Adipose tissue (tissue), 3 donors: Measurements from ENCODE around the gene TBC1D22A. TPM values are rescaled to one million over a fixed set of nuclear protein-coding genes. Genes with fewer than 3 reads are reported as not detected.

Experiments
- H3K27ac ChIP-seq: one replicate; pipeline ENCODE4 v1.5.1; 2013; ENCODE audit warnings: low read depth, low read length
- WGBS, 3 donors: extraction: QIAGEN DNeasy Blood & Tissue Kit; methylation state at CpG; one replicate each; pipeline ENCODE4 v1.1.7; 2013; 5-methylcytosine and 5-hydroxymethylcytosine counted together
- polyA plus RNA-seq, 3 donors: library from polyadenylated mRNA; stranded (reverse); fragments of 200-250 nt; gene quantifications; one replicate each; pipeline ENCODE4 v1.2.3, GENCODE V29; 2013
- donor health status: healthy with polysubstance abuse.
- donor health status: Bipolar disorder and iron deficiency.
- donor health status: healthy.

TBC1D22A gene
- polyA plus RNA-seq, 3 donors, result 13.3 to 16.7 (median 15.4) TPM

- H3K27ac ChIP-seq, result no peak overlapping the region
- 53 to 84% (median 61%) methylated on average over 5 of the region's 5 CpGs for WGBS, 3 donors
Measured at GRCh38 chr22:46900549-46900948, 138.1 kb downstream of the TBC1D22A start.

- WGBS, 3 donors, result 93 to 95% (median 93%) methylated on average over 14 of the region's 14 CpGs
- no peak overlapping the region for H3K27ac ChIP-seq
Measured at GRCh38 chr22:46902436-46902835, 140.0 kb downstream of the TBC1D22A start.

DNA sequence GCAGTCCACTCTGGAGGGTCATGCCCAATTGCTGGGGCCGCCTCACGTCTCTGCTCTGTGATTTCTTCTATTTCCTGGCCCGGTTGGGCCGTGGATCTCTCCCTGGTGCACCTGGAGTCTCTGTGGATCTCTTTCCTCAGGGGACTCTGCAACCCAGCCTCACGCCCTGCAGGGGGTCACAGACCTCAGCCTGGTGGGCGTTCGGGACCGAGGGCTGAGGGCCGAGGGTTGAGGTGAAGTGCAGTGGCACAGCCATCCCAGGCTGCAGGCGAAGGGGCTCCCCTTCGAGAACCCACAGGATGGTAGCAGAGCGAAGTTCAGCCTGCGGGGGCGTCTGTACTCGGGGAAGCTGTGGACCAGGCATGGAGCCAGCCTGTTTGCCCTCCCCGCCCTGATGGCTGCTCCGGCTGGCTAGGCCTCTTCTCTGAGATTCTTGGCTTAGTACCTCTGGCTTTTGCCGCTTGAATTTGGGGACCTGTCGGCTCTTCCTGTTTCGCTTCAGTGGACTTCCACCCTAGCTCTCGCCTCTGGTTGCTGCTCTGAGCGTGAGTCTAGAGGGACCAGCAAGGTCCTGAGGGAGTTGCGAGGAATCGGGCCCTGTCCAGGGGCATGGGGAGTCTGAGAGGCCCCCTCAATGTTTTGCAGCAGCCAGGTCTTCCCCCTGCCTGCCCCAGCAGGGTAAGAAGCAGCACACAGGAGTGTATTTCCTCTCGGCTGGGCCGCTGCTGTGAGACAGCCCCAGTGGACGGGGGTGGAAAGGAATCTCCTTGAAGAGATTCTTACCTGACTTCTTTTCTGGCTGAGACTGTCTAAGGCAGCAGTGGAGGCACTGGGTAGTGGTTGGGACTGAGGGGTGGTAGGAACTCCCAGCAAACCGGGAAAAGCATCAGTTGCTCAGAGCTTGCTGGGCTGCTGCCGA is 140.8 kb downstream of the TBC1D22A start:
- H3K27ac ChIP-seq, result no peak overlapping the region
- 89 to 96% (median 95%) methylated on average over 29 of the region's 29 CpGs for WGBS, 3 donors

- WGBS, 3 donors, result 95 to 99% (median 97%) methylated on average over 14 to 15 of the region's 15 CpGs
- no peak overlapping the region for H3K27ac ChIP-seq
Measured at GRCh38 chr22:46905415-46905814, 143.0 kb downstream of the TBC1D22A start.

DNA sequence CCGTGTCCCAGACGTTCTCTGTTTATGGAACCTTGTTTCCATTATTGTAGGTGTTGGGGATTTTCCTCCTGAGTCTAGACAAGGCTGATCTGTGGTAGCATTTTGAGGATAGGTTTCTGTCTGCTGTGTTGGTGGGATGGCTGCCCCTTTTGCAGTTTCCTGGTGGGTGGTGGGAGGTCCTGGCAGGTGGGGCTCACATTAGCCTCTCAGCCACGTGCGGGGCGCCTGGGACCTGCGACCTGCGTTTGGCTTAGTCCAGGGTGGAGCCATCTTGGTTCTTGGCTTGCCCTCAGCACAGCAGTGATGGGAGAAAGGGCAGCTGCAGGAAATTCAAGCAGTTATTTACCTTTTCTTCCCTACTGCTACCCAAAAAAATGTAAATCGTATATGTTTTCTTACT is 143.4 kb downstream of the TBC1D22A start:
- H3K27ac ChIP-seq, result no peak overlapping the region
- whole genome bisulfite sequencing, 3 donors, result 78 to 89% (median 80%) methylated on average over 8 of the region's 8 CpGs

GRCh38 chr22:46906326-46907045 is 144.0 kb downstream of the TBC1D22A start:
- no peak overlapping the region for H3K27ac ChIP-seq
- WGBS, 3 donors, result 94 to 97% (median 96%) methylated on average over 18 of the region's 18 CpGs

DNA sequence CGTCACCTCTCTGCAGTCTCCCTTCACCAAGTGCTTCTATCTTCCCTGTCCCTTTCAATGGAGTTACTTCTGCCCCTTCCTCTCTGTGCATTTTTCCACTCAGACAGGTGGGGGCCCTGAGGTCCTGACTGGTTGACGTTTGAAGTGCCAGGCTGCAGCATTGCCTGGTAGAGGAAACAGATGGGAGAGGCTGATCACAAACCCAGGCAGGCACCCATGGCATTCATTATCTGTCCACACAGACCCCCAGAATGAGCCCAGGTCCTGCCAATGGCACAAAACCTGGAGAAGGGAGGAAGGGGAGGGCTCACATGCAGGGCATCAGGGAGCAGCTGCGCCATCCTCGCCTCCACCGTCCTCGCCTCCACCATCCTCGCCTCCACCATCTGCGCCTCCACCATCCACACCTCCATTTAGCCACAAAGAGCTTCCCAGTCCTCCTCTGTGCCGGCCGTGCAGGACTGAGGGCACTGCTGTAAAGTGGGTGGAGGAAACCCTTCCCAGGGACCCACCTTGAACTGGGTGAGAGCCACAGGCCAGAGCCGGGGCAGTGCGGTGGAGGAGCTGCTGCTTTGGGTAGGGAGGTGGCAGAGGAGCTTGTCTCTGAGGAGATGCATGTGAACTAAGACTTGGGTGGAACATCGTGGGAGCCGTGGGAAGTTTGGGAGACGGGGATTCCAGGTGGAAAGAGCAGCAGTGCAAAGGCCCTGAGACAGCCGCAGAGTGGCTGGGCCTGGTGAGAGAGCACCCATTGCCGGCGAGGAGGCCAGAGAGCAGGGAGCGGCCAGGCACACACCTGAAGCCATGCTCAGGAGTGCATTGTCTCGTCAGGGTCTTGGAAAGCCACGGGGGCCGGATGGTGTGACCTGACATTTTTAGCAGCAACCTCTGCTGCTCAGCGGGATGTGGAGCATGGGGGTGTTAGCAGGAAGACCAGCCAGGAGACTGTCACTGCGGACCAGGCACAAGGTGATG is 145.1 kb downstream of the TBC1D22A start:
- H3K27ac ChIP-seq, result no peak overlapping the region
- 94 to 97% (median 95%) methylated on average over 24 of the region's 24 CpGs for WGBS, 3 donors

- WGBS, 3 donors, result 85 to 96% (median 93%) methylated on average over 15 of the region's 15 CpGs
- no peak overlapping the region for H3K27ac ChIP-seq
Measured at GRCh38 chr22:46908641-46909107, 146.2 kb downstream of the TBC1D22A start.

GRCh38 chr22:46909237-46910030 is 147.0 kb downstream of the TBC1D22A start:
- no peak overlapping the region for H3K27ac ChIP-seq
- WGBS, 3 donors, result 92 to 96% (median 95%) methylated on average over 26 of the region's 26 CpGs

- H3K27ac ChIP-seq, result no peak overlapping the region
- 92 to 96% (median 95%) methylated on average over 8 to 9 of the region's 9 CpGs for WGBS, 3 donors
Measured at GRCh38 chr22:46910624-46911023, 148.2 kb downstream of the TBC1D22A start.

DNA sequence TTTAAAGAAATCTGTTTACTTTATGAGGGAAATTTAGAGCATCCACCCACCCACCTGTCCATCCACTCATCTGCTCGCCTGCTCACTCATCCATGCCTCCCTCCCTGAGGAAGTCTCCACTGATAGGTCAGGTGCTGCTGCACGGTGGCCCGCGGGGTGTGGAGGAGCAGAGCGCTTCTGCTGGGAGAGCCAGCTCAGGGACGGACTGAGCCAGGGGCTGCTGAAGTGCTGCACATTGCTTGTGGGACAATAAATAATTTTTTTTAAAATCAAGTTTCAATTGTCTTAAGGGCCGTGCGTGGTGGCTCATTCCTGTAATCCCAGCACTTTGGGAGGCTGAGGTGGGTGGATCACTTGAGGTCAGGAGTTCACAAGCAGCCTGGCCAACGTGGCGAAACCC is 148.9 kb downstream of the TBC1D22A start:
- no peak overlapping the region for H3K27ac ChIP-seq
- WGBS, 3 donors, result 87 to 92% (median 88%) methylated on average over 10 of the region's 10 CpGs

GRCh38 chr22:46913351-46913750 is 150.9 kb downstream of the TBC1D22A start:
- no peak overlapping the region for H3K27ac ChIP-seq
- 58 to 74% (median 70%) methylated on average over 3 of the region's 3 CpGs for WGBS, 3 donors

DNA sequence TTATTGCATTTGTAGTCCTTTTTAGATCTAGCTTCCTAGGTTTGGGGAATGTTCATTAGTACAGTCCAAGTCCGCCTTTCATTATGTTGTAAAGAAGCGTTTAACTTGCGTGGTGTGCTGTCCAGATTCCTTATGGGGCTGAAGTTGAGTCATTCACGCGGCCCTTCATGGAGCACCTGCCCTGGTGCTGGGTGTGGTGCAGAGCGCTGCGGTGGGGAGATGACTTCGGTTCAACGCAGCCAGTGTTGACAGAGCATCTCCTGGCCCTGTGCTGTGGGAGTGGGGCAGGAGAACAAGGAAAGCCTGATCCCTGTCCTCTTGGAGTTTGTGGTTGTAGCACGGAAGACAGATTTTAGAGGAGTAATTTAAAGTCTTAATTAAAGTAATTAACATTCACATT is 152.0 kb downstream of the TBC1D22A start:
- no peak overlapping the region for H3K27ac ChIP-seq
- 86 to 92% (median 92%) methylated on average over 10 of the region's 10 CpGs for WGBS, 3 donors

DNA sequence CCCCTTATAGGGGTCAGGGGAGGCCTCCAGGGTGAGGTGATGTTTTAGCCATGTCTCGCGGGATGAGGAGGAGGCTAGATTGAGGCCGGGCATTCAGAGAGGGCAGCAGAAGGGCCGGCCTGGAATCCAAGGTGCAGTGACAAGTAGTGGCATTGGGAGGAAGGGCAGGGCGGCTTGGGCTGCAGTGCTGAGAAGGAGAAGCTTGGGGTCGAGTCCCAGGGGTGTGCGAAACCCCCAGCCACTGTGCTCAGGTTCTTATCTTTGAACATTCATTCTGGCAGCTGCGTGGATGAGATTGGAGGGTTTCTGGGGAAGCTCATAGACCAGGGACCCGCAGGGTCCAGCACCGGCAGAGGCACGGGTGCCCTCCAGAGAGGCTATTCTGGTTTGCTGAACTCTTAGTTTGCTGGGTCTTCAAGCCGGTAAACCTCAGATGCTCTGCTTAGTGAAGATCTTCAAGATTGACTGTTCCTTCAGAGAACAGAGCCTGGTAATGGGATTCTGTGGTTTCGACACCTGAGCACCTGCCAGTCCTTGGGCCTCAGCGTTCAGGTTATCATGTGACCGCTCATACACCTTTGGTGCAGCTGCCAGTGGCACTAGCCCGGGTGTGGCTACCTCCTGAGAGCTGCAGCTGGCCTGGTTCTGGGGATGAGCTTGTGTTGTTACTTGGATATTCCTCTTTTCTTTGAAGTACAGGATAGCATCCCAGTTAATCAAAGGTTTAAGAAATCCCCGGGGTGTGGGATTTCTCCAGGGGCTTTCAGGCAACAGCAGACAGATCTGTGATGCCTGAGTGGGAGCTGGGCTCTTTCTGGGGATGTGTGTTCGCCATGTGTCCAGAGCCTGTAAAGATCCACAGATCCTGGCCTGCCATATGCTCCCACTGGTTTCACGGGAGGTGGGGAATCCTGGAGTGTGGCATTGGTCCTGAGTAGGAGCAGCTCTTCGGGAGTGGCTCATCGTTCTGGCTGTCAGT is 152.8 kb downstream of the TBC1D22A start:
- WGBS, 3 donors, result 92 to 97% (median 93%) methylated on average over 21 of the region's 21 CpGs
- H3K27ac ChIP-seq, result no peak overlapping the region

DNA sequence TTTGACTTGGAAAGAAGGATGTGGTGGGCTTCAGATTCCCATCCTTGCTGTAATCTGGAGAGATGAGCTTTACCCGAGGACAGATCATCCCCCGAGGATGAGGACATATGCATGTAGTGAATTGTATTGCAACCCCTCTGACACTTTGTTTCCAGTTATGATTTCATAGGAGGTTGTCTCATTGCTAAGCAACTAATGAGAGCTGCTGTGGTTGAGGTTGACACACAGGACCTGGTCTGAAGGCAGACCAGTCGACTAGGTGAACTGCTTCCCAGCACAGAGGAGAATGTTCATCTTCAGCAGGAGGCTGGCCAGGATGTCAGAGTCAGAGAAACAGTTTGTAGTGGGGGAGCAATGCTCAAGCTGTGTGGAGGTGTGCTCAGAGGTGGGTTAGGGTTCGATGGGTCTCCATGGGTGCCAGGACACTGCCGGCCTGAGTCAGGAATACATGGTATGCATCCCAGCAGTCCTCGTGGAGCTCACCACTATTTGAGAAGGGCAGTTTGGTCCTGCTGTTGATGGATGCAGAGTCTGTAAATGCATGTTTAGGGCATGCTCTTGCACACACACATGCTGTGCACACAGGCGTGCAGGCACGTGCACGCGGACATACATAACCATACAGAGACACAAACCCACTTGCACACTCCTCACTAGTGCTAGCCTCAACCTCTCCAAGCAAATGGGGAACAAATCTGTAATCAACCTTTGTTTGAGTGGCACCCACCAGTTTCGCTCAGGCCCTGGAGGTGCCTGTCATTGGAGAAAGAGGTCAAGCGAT is 153.7 kb downstream of the TBC1D22A start:
- WGBS, 3 donors, result 93 to 95% (median 95%) methylated on average over 12 of the region's 12 CpGs
- H3K27ac ChIP-seq, result no peak overlapping the region
